Activated CD4-positive, alpha-beta T cell treated with anti-CD3 and anti-CD28 coated beads, Interleukin-2, amount 10 ng/mL, durations not matched to agents 24 days and 14 days (primary cell): ENCODE measurements around the gene ZNF79. TPM values are rescaled to one million over a fixed set of nuclear protein-coding genes. Genes with fewer than 3 reads are reported as not detected.

ENCODE experiments used
- DNase-seq: peaks from one replicate; pipeline ENCODE4 v3.0.0; 2022
- H3K27ac Mint-ChIP-seq: one replicate; pipeline ENCODE4 v1.8.0; 2022; ENCODE audit warnings: mild to moderate bottlenecking, mixed read lengths
- H3K27me3 Mint-ChIP-seq: one replicate; pipeline ENCODE4 v1.8.0; 2022; ENCODE audit warnings: mixed read lengths
- H3K36me3 Mint-ChIP-seq: one replicate; pipeline ENCODE4 v1.8.0; 2022; ENCODE audit warnings: low read depth, mild to moderate bottlenecking, mixed read lengths
- H3K4me1 Mint-ChIP-seq: one replicate; pipeline ENCODE4 v1.8.0; 2021; ENCODE audit warnings: mixed read lengths
- H3K4me3 Mint-ChIP-seq: one replicate; pipeline ENCODE4 v1.8.0; 2022; ENCODE audit warnings: mild to moderate bottlenecking, moderate library complexity, mixed read lengths
- H3K9me3 Mint-ChIP-seq: one replicate; pipeline ENCODE4 v1.8.0; 2021; ENCODE audit warnings: mixed read lengths
- intact Hi-C: fragments of 100-400 bp; cut with micrococcal nuclease; formaldehyde crosslinking; loops from one replicate; pipeline ENCODE4 v1.15.1; 2023
- total RNA-seq: library from RNA; stranded (reverse); gene quantifications from 2 replicates; pipeline ENCODE4 v1.2.3, GENCODE V29; 2022

ZNF79 gene
- total RNA-seq, 1 donor from 2014 or later = 17.2 TPM

DNA sequence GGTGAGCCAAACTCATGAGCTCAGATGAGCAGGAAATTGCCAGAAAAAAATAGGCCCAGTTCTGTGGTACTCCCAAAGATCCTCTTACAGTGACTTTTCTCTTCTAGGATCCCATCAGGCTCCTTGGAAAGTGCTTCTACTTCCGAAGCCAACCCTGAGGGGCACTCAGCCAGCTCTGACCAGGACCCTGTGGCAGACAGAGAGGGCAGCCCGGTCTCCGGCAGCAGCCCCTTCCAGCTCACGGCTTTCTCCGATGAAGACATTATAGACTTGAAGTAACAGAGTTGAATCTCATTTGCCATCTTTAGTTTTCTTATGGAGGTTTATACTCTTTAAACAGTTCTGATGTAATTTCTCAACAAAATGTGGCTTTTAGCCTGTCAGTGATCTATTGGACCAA lies 31.2 kb upstream of the ZNF79 start:
- Mint-ChIP-seq H3K9me3 (no peaks in the 10 kb centered on the region), H3K27ac (no peak overlapping the region), H3K4me1 (peaks cover 28% of the 10 kb centered on the region), H3K36me3 (no peaks in the 10 kb centered on the region), H3K27me3 (peaks cover 59% of the 10 kb centered on the region), H3K4me3 (no peak overlapping the region)
- intact Hi-C loops = no loop called here
- DNase-seq = no peak

DNA sequence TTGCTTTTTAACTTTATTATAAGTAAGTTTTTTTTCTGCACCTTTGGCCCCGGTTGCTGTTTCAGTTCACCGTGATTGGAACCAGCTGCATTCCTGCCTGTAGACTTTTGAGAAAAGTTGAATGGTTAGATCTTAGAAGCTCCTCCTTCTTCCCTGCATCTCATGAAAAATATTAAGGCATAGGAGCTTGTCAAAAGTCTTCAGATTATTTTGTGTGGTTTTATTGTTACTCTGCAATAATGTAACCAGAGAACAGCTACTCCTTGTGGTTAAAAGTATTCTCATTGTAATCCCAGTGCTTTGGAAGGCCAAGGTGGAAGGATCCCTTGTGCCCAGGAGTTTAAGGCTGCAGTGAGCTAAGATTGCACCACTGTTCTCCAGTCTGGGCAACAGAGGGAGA lies 30.5 kb upstream of the ZNF79 start:
- Mint-ChIP-seq H3K4me1 (peaks cover 23% of the 10 kb centered on the region), H3K4me3 (no peak overlapping the region), H3K36me3 (no peaks in the 10 kb centered on the region), H3K27me3 (peaks cover 62% of the 10 kb centered on the region), H3K27ac (no peak overlapping the region), H3K9me3 (no peaks in the 10 kb centered on the region)
- intact Hi-C loops = no loop called here
- DNase-seq = no peak

DNA sequence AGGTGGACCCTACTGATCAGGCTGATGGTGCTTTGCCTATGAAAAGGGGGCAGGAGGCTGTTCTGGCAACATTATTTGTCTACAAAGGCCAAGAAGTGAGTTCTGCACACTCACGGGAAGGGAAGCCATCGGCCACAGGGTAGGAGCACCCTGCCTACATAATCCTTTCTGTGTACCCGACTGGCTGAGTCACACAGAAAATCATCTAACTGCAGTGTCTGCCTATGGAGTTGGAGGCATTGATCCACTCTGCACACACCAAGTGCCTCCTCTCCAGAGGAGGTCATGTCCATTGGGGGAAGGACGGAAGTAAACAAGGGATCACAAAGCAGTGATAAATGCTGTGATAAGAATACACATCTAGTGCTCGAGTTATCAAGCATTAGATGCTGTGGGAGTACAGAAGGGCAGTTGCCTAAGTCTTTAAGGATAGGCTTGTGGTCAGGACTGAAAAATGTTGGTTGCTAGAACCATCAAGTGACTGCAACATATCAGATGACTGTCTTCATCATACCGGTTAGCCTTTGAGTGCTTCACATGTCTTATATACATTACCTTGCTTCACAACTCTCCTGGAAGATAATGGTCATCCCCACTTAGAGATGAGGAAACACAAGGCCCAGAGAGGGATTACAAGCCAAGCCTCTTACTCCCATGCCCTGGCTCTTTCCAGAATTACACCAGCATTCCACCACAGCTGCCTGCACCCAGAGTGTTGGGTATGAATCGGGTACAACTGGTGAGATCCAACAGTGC lies 28.5 kb upstream of the ZNF79 start:
- H3K4me3 Mint-ChIP-seq = peak overlapping the region; percentile 58
- peaks cover 10% of the 10 kb centered on the region for H3K4me1 Mint-ChIP-seq
- H3K27ac Mint-ChIP-seq = peak overlapping the region; percentile 4
- DNase-seq = peak; percentile 59
- H3K36me3 Mint-ChIP-seq = no peaks in the 10 kb centered on the region
- intact Hi-C loops = loop anchor here (1.0 to 5.0 kb wide), 4 partner anchors 7 to 83 kb away; partner anchors contain the start of genes LRSAM1, RPL12 and ZNF79
- no peaks in the 10 kb centered on the region for H3K9me3 Mint-ChIP-seq
- H3K27me3 Mint-ChIP-seq = peaks cover 65% of the 10 kb centered on the region

DNA sequence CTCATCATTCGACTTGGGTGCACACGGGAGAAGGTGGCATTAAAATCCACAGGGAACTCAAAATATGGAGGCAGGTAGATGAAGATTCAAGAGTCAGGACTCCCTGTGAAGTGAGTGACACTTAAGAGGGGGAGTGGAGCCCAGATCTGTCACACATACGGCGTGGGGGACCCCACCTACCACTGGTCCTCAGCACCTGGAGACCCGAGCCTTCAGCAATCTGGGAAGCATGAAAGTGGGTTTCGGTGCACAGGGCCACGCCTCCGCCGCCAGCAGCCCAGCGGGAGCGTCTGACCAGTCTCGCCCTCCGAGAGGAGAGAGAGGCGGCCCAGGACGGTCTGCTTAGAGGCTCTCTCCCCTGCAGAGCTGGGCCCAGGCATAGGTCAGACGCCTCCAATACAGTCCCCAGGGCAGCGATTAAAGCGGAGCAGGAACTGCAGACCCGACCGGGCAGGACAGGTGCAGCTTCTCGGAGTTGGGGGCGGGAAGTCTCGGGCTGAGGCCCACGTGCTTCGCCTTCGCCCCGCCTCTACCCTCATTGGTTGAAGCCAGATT lies 27.9 kb upstream of the ZNF79 start:
- DNase-seq = no peak
- H3K27me3 Mint-ChIP-seq = peaks cover 68% of the 10 kb centered on the region
- peak overlapping the region; percentile 4 for H3K27ac Mint-ChIP-seq
- no peaks in the 10 kb centered on the region for H3K36me3 Mint-ChIP-seq
- H3K4me3 Mint-ChIP-seq = peak overlapping the region; percentile 58
- intact Hi-C loops = loop anchor here (1.0 to 5.0 kb wide), 4 partner anchors 8 to 84 kb away; partner anchors contain the start of genes LRSAM1, RPL12 and ZNF79
- H3K9me3 Mint-ChIP-seq = no peaks in the 10 kb centered on the region
- H3K4me1 Mint-ChIP-seq = peaks cover 10% of the 10 kb centered on the region

DNA sequence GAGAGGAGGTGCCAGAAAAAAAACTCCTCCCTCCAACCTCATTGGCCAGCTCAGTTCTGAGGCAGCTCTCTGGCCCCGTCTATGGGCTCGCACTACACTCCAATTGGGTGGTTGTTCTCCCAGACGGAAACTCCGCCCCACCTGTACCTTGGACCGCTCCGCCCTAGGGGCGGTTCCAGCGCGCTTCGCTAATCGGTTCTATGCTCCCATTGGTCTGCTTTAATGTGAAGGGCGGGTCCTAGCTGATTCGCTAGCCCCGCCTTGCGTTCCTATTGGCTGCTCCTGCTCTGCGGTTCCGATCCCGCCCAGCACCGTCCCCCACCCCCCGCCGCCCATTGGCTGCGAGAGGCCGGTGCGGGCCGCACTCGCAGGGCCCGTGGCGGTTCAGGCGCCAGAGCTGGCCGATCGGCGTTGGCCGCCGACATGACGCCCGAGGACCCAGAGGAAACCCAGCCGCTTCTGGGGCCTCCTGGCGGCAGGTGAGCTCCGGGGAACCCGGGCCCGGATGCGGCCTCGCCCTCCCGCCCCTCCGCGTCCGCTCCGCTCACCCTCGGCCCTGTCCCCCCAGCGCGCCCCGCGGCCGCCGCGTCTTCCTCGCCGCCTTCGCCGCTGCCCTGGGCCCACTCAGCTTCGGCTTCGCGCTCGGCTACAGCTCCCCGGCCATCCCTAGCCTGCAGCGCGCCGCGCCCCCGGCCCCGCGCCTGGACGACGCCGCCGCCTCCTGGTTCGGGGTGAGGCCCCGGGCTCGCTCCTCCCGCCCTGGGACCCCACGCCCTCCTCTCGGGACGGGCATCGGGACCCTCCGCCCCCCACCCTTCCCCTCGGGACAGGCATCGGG lies 27.2 kb upstream of the ZNF79 start, which contains the start of gene SLC2A8:
TSS of gene SLC2A8 (plus strand) at position 362 of the 838 bp plus-strand sequence. CDS start at position 424, 62 bp downstream.
- peak within 1 kb of the TSS; percentile 53 for H3K27ac Mint-ChIP-seq
- peaks cover 10% of the 10 kb centered on the region for H3K4me1 Mint-ChIP-seq
- no peaks in the 10 kb centered on the region for H3K9me3 Mint-ChIP-seq
- peak within 1 kb of the TSS; percentile 77 for H3K4me3 Mint-ChIP-seq
- H3K27me3 Mint-ChIP-seq = peaks cover 67% of the 10 kb centered on the region
- peak; percentile 97 for DNase-seq
- intact Hi-C loops = loop anchor here (1.0 to 5.0 kb wide), 5 partner anchors 9 to 173 kb away; partner anchors contain the start of genes LRSAM1, RPL12 and ZNF79
- H3K36me3 Mint-ChIP-seq = no peaks in the 10 kb centered on the region

DNA sequence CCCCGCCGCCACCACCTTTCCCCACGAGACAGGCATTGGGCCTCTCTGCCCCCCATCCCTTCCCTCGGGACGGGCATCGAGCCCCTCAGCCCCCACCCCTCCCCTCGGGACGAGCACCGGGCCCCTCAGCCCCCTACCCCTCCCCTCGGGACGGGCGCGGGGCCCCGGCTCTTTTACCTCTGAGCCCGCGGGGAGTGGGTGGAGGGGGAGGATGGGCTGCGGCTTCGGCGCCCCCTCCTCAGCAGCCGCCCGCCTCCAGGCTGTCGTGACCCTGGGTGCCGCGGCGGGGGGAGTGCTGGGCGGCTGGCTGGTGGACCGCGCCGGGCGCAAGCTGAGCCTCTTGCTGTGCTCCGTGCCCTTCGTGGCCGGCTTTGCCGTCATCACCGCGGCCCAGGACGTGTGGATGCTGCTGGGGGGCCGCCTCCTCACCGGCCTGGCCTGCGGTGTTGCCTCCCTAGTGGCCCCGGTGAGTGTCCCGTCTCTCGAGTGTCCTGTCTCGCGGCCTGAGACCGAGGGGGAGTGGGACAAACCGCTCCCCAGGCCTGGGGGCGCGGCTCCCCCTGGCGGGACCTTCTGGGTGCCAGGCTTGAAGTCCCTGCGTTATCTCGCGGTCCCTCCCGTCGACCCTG lies 26.4 kb upstream of the ZNF79 start:
- peak overlapping the region; percentile 77 for H3K4me3 Mint-ChIP-seq
- no peaks in the 10 kb centered on the region for H3K9me3 Mint-ChIP-seq
- DNase-seq = peak; percentile 78
- H3K4me1 Mint-ChIP-seq = peaks cover 10% of the 10 kb centered on the region
- H3K36me3 Mint-ChIP-seq = no peaks in the 10 kb centered on the region
- intact Hi-C loops = loop anchor here (1.0 to 5.0 kb wide), 4 partner anchors 27 to 173 kb away; partner anchors contain the start of genes LRSAM1, RPL12 and ZNF79
- no peak overlapping the region for H3K27ac Mint-ChIP-seq
- H3K27me3 Mint-ChIP-seq = peaks cover 63% of the 10 kb centered on the region

DNA sequence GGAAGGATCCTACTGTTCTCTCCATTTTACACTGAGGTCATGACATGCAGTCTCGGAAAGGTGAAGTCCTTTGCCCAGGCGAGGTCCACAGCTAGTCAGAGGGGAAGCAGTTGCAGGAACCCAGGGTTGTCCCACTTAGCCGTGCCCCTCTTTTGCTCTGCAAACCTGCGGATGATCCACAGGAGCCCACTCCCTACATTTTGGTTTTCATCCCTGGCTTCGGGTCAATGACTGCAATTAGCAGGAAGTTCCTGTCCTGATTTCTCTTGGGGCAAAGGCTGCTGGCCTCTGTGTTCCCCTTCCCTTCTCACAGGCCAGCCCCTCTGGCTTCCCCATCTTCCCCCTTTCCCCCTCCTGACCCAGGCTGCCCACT lies 25.9 kb upstream of the ZNF79 start:
- Mint-ChIP-seq H3K9me3 (no peaks in the 10 kb centered on the region), H3K4me3 (peak overlapping the region; percentile 77), H3K27me3 (peaks cover 58% of the 10 kb centered on the region), H3K27ac (no peak overlapping the region), H3K36me3 (no peaks in the 10 kb centered on the region), H3K4me1 (peaks cover 10% of the 10 kb centered on the region)
- DNase-seq = no peak
- intact Hi-C loops = loop anchor here (5.0 kb wide), 1 partner anchor 86 kb away; no protein-coding TSS in a partner anchor

DNA sequence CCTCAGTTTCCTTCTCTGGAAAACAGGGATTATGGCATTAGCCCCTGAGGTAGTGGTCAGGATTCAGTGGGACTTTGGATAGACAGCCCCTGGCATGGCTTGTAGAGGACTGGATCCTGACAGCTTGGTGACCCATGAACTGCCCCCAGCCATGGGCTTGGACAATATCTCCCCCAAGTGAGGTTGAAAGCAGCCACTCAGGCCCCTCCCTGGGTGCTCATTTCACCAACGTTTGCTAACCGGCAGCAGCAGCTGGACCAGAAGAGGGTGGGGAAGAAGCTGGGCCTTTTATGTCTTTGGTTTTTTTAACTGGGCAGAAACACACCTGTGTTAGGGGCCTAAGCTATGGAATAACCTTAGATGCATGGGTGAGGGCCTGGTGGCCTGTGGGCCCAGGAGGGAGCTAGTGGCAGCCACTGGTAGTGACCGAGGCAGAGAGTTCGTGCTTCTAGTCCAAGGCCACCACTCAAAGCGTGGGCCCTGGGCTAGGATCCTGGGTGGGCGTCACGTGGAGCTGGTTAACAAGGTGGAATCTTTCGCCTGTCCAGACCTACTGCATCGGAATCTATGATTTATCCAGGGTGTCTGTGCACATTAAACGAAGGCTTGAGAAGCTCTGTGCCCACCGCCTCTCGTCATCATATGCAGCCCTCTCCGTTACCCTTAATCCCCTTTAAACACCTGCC lies 25.3 kb upstream of the ZNF79 start:
- H3K27me3 Mint-ChIP-seq = peaks cover 53% of the 10 kb centered on the region
- no peak overlapping the region for H3K27ac Mint-ChIP-seq
- H3K36me3 Mint-ChIP-seq = no peaks in the 10 kb centered on the region
- peaks cover 10% of the 10 kb centered on the region for H3K4me1 Mint-ChIP-seq
- H3K9me3 Mint-ChIP-seq = no peaks in the 10 kb centered on the region
- no peak for DNase-seq
- intact Hi-C loops = loop anchor here (5.0 kb wide), 1 partner anchor 87 kb away; no protein-coding TSS in a partner anchor
- H3K4me3 Mint-ChIP-seq = peak overlapping the region; percentile 77

DNA sequence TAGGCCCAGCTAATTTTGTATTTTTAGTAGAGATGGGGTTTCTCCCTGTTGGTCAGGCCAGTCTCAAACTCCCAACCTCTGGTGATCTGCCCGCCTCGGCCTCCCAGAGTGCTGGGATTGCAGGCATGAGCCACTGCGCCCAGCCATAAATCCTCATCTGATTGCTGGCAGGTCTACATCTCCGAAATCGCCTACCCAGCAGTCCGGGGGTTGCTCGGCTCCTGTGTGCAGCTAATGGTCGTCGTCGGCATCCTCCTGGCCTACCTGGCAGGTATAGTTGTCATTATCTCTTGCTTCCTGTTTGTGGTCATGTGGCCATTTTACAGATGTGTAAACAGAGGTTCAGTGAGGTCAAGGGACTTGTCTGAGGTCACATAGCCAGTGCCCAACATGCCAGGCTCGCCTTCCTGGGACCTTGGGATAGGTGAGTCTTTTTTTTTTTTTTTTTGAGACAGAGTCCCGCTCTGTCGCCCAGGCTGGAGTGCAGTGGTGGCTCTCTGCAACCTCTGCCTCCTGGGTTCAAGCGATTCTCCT lies 24.4 kb upstream of the ZNF79 start:
- H3K4me3 Mint-ChIP-seq = no peak overlapping the region
- peaks cover 44% of the 10 kb centered on the region for H3K27me3 Mint-ChIP-seq
- H3K27ac Mint-ChIP-seq = no peak overlapping the region
- H3K36me3 Mint-ChIP-seq = no peaks in the 10 kb centered on the region
- intact Hi-C loops = loop anchor here (5.0 kb wide), 1 partner anchor 88 kb away; no protein-coding TSS in a partner anchor
- no peak for DNase-seq
- H3K4me1 Mint-ChIP-seq = peaks cover 10% of the 10 kb centered on the region
- H3K9me3 Mint-ChIP-seq = no peaks in the 10 kb centered on the region

DNA sequence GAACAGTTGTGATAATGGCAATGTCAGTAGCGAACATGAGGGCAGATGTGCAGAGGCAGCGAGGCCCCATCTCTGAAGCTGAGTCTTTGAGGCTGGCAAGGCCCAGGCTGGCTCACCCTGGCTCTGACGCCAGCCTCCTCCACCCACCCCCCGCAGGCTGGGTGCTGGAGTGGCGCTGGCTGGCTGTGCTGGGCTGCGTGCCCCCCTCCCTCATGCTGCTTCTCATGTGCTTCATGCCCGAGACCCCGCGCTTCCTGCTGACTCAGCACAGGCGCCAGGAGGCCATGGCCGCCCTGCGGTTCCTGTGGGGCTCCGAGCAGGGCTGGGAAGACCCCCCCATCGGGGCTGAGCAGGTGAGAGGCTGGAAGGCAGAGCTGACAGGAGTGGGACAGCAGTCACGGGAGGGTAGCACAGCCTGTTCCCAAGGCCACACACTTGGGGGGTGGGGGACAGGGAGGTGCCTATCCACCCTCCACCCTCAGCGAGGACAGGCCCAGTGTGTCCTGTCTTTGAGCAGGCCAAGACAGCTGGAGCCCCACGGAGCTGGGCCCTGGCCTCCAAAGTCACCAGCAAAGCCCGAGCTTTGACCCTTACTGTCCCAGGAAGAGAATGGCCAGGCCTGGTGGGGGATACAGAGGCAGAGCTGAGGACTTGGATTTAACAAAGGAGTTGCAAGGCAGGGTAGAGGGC lies 21.6 kb upstream of the ZNF79 start:
- Mint-ChIP-seq H3K36me3 (no peaks in the 10 kb centered on the region), H3K4me1 (peaks cover 2% of the 10 kb centered on the region), H3K27me3 (peaks cover 34% of the 10 kb centered on the region), H3K9me3 (no peaks in the 10 kb centered on the region), H3K27ac (no peak overlapping the region), H3K4me3 (no peak overlapping the region)
- DNase-seq = no peak
- intact Hi-C loops = no loop called here

DNA sequence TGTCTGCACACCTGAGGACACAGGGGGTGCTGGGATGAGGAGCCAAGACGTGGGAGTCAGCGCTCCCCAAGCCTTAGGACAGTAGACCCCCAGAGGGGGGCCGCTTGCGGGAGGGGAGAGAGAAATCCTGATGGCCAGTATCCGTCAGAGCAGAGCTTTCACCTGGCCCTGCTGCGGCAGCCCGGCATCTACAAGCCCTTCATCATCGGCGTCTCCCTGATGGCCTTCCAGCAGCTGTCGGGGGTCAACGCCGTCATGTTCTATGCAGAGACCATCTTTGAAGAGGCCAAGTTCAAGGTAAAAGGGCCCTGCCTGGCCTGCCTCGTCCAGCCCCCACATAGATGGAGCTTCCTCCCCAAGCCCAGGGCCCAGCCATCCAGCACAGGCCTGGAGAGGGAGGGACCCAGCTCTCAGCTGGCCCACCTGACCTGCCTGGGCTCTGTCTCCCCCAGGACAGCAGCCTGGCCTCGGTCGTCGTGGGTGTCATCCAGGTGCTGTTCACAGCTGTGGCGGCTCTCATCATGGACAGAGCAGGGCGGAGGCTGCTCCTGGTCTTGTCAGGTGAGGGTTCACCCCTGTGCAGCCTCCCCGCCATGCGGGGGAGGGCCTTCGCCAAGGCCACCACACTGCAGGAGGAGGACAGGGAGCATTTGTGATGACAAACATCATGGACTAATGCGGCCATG lies 20.5 kb upstream of the ZNF79 start:
- peaks cover 29% of the 10 kb centered on the region for H3K27me3 Mint-ChIP-seq
- no peak overlapping the region for H3K4me3 Mint-ChIP-seq
- DNase-seq = no peak
- intact Hi-C loops = no loop called here
- no peaks in the 10 kb centered on the region for H3K4me1 Mint-ChIP-seq
- no peaks in the 10 kb centered on the region for H3K9me3 Mint-ChIP-seq
- H3K36me3 Mint-ChIP-seq = no peaks in the 10 kb centered on the region
- H3K27ac Mint-ChIP-seq = no peak overlapping the region

DNA sequence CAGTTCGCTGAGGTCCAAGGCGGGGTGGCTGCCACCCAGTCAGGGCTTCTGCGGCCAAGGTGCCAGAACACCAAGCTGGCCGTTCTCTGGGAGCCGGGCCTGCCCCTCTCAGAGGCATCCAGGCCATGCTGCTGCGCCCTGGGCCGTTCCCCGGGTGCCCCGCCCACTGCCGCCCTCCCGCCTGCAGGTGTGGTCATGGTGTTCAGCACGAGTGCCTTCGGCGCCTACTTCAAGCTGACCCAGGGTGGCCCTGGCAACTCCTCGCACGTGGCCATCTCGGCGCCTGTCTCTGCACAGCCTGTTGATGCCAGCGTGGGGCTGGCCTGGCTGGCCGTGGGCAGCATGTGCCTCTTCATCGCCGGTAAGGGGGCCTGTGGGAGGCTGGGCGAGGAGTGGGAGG lies 19.6 kb upstream of the ZNF79 start:
- H3K4me1 Mint-ChIP-seq = no peaks in the 10 kb centered on the region
- intact Hi-C loops = no loop called here
- H3K27ac Mint-ChIP-seq = no peak overlapping the region
- H3K4me3 Mint-ChIP-seq = no peak overlapping the region
- DNase-seq = no peak
- no peaks in the 10 kb centered on the region for H3K36me3 Mint-ChIP-seq
- no peaks in the 10 kb centered on the region for H3K9me3 Mint-ChIP-seq
- H3K27me3 Mint-ChIP-seq = peaks cover 21% of the 10 kb centered on the region
